GM12875 (cell line): ENCODE measurements around the gene OSBPL9.

Experiments used
- H3K4me3 ChIP-seq: one replicate; pipeline ENCODE4 v1.5.1; 2011; ENCODE audit warnings: low read depth, low read length, control low read depth
- TF ChIP-seq, protein P1 (sequence below): IDR thresholded peaks from 2 replicates; pipeline ENCODE4 v1.5.1; 2011; ENCODE audit warnings: low read depth, mild to moderate bottlenecking, control low read depth, inconsistent platforms, low read length, moderate library complexity, borderline replicate concordance; ENCODE audit not compliant: insufficient read depth

The OSBPL9 gene

DNA sequence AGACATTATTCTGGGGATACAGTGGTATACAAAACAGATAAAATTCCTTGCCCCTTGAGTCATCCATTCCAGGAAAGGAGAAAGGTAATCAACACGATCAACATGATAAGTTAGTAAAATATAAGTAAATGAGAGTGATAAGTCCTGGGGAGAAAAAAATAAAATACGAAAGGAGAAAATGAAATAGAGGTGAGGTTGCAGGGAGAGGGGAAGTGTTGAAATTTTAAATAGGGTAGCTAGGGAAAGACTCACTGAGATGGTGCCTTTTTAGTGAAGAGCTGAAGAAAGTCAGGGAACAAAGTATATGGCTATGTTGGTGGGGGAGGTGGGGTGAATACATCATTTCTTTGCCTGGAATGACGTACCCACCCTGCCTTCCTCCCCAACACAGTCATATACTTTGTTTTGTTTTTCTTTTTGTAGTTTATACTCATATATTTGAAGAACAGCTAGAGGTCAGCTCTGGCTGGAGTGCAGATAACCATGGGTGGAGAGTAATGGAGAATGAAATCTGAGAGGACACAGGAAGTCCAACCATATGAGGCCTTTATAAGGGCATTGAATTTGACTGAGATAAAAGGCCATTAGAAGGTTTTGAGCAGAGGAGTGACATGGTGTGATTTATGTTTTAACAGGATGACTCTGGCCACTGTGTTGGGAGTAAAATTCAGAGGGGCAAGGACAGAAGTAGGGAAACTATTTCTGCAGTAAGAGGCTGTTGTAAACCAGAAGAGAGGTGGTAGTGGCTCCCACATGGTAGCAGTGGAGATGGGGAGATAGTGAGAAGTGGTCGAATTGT lies 54.8 kb downstream of the OSBPL9 start:
- TF ChIP-seq, protein P1, sequence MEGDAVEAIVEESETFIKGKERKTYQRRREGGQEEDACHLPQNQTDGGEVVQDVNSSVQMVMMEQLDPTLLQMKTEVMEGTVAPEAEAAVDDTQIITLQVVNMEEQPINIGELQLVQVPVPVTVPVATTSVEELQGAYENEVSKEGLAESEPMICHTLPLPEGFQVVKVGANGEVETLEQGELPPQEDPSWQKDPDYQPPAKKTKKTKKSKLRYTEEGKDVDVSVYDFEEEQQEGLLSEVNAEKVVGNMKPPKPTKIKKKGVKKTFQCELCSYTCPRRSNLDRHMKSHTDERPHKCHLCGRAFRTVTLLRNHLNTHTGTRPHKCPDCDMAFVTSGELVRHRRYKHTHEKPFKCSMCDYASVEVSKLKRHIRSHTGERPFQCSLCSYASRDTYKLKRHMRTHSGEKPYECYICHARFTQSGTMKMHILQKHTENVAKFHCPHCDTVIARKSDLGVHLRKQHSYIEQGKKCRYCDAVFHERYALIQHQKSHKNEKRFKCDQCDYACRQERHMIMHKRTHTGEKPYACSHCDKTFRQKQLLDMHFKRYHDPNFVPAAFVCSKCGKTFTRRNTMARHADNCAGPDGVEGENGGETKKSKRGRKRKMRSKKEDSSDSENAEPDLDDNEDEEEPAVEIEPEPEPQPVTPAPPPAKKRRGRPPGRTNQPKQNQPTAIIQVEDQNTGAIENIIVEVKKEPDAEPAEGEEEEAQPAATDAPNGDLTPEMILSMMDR, result no peak
- H3K4me3 ChIP-seq, result no peak overlapping the region

- TF ChIP-seq, protein P1, result no peak
- no peak overlapping the region for H3K4me3 ChIP-seq
Observed at GRCh38 chr1:51673279-51673678, 56.4 kb downstream of the OSBPL9 start.

GRCh38 chr1:51675177-51675780 lies 58.4 kb downstream of the OSBPL9 start:
- TF ChIP-seq, protein P1, result no peak

DNA sequence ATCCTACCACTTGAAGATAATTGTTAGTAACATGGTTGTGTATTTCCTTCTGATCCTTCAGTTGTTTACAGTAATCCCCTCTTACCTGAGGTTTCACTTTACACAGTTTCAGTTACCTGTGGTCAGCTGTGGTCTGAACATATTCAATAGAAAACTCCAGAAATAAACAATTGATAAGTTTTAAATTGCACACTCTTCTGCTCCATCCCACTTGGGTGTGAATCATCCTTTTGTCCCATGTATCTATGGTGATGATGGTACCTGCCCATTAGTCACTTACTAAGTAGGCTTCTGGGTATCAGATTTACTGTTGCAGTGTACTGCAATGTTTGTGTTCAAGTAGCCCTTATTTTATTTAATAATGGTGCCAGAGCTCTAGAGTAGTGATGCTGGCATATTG lies 62.5 kb downstream of the OSBPL9 start:
- no peak overlapping the region for H3K4me3 ChIP-seq
- TF ChIP-seq, protein P1, result no peak

More at GRCh38 chr1:51675177-51675780, 58.4 kb downstream of the OSBPL9 start:
- H3K4me3 ChIP-seq, result no peak overlapping the region

GRCh38 chr1:51684776-51685175 lies 67.9 kb downstream of the OSBPL9 start:
- H3K4me3 ChIP-seq, result no peak overlapping the region
- TF ChIP-seq, protein P1, result no peak

- TF ChIP-seq, protein P1, result no peak
- no peak overlapping the region for H3K4me3 ChIP-seq
Observed at GRCh38 chr1:51686450-51686849, 69.6 kb downstream of the OSBPL9 start.

DNA sequence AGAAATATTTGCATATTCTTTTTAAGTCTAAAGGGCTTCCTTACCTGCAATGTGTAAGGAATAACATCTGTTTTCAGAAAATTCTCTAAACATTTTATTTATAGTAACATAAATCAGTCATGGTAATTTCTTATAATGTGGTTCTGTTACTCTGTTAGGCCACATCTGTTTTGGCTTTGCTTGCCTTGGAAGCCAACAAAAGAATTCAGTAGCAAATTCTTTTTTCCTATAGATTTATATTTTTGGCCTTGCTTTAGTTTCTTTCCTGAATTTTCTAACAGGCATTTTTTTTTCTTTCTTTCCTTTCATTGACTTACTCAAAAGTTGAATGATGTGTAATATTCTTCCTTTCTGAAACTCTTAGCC lies 72.2 kb downstream of the OSBPL9 start:
- H3K4me3 ChIP-seq, result no peak overlapping the region
- TF ChIP-seq, protein P1, result no peak
